HG03460 (cell line): ENCODE data around the gene KBTBD2.
"Not testable (repeated sequence)": the region's sequence is repeated elsewhere in the genome, so short reads cannot be mapped to it uniquely, and the experiment has no call there.

Source experiments
- ATAC-seq: cut with Tn5 transposase; IDR thresholded peaks from one replicate; pipeline ENCODE4 v1.9.1; 2021; ENCODE audit not compliant: unreplicated experiment

The KBTBD2 gene

DNA sequence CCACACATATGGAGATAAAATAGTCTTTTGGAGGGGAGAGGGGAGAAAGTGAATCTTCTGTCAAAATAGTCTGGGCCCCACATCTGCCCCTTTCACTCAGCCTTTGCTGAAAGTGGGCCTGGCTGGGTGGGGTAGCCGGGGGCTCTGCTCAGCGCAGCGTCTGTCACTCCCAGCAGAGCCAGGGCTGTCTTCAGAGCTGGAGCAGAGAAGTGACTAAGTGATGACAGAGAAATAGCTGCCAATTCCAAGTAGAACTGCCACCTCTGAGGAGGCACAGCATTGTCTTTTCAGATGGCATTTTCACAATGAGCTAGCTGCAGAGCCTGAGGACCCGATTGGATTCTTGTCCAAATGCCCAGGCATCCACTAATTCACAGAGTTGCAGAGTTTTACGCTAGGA lies 34.5 kb downstream of the KBTBD2 start:
- not testable (repeated sequence) for ATAC-seq

DNA sequence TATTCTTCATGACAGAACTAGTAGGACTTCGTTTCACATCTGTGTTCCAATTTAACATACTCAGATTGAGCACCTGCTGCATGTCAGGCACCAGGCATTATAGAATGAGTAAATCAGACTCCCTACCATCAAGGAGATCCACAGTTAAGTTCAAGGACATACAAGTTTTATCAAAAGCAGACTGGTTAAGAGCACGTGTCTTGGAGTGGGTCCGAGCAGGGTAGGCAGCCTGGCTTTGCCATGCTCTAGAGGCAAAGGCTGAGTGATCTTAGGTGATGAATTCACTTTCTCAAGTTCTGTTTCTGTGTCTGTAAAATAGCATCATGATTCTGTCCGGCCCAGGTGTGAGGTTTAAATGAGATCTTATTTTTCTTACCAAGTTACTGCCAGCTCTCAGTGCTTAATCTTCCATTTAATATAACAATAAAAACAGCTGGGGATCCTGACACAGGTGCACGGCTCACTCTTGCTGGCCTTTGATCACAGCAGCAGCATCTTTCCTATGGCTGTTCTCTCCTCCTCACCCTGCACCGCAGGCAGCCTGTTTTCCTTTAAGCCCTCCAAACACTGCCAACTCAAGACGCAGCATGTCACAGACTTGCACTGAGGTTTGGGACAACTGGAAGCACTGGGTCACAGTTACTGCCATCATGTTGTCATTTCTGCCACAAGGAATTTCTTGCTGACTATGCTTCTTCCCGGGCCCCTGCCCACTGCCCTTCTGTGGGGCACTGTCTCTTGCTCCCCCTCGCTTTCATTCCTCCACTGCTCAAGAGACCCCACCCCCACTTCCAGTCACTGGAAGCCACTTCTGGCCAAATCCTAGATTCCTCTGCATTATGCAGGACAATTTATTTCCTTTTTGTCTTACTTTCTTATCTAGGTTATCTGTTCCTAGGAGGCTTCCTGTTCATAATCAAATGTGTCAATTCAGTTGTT lies 35.5 kb downstream of the KBTBD2 start:
- ATAC-seq = not testable (repeated sequence)

DNA sequence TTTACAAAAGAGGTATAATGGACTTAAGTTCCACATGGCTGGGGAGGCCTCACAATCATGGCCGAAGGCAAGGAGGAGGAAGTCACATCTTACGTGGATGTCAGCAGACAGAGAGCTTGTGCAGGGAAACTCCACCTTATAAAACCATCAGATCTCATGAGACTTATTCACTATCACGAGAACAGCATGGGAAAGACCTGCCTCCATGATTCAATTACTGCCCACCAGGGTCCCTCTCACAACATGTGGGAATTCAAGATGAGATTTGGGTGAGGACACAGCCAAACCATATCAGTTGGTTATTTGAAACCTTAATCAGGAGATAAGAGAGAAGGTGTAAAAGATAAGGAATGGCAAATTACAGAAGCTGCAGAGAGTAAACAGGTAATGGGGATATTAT lies 40.9 kb downstream of the KBTBD2 start:
- ATAC-seq = not testable (repeated sequence)

DNA sequence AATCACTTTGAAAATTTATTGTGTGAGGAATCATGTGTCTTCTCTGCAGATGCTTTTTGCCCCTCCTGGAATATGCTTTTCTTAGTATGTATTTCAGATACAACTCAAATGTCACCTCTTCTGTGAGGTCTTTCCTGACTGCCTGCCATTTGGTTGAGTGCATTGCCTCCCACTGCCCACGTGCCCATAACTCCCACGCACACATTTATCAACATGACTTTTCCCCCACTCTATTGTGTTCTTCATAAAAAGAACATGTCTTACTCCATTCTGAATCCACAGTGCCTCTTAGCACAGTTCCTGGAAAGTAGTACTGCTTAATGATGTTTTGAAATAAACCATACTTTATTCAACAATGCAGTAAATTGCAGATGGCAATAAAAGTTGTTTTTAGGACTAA lies 42.9 kb downstream of the KBTBD2 start:
- ATAC-seq = not testable (repeated sequence)

DNA sequence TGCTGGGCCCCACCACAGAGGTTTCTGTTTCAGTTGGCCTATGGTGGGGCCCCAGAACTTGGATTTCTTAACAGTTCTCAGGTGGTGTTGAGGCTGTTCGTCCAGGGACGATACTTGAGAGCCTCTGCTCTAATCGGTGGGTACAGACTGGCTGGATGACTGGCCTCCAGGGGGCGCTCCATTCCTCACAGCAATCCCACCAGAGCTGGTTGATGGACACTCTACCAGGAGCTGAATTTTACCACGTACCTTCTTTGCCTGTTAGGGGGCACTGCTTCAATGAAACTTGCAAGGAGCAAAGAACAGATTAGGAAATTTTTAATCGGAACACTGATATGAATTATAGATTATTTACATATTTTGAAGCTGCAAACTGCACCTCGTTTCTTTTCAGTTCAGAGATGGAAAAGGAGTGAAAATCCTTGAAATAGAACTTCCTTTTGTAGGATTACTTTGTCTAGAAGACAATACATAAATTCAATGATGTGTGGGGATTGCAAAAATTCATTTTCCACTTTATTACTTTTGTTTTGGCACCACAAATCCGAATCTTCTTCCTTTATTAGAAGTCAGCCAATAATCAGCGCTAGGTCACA lies 44.8 kb downstream of the KBTBD2 start:
- ATAC-seq = peak; percentile 100

DNA sequence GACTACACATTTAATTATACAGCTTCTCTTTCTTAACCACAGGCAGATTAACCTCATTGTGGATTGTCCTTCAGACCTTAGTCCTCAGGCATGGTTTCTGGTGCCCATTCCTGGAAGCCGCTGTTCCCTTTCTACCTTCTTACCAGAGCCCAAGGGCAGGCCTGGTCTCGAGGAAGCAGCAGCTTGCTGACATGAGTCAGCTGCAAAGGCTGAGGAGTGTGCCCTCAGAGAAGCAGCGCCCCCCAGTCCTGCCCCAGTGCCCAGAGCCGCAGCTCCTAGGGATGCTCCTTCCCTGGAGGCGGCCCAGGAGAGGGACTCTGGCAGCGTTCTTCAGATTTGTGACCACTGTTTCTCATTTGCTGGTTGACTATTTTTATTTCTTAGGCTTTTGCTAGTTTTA lies 46.8 kb downstream of the KBTBD2 start:
- not testable (repeated sequence) for ATAC-seq

DNA sequence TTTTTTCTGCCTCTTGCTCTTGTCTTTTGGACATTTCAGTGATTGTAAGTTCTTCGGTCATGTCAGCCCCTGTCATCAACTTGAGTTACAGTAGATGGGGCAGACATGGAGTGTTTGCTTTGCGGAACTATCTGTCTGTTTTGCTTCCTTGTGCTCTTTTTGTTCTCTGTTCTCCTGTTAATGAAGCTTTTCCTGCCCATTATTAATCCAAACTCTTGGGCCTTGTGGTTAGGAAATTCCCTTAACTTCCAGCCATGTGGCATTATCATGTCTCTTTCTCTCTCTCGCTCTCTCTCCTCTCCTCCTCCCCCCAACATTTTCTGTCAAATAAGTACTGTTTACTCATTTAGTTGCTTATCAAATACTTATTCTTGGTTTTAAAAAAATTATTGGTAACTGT lies 47.8 kb downstream of the KBTBD2 start:
- not testable (repeated sequence) for ATAC-seq

DNA sequence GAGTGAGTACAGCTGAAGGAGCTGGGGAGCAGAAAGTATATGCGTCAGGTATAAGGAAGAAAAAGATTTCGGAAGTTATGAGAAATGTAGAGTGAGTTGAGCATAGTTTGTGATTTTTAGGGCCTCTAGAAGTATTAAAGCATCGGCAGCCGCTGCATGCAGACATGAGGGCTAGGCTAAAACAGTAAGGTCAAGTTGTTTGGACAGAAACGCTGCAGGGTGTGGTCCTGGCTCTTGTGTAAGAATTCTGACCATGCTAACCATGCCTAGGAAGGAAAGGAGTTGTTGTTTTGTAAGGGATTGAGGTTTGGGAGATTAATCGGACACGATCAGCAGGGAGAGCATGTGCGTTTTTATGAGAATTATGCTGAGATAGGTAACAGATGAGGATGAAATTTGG lies 51.7 kb downstream of the KBTBD2 start:
- ATAC-seq = not testable (repeated sequence)

DNA sequence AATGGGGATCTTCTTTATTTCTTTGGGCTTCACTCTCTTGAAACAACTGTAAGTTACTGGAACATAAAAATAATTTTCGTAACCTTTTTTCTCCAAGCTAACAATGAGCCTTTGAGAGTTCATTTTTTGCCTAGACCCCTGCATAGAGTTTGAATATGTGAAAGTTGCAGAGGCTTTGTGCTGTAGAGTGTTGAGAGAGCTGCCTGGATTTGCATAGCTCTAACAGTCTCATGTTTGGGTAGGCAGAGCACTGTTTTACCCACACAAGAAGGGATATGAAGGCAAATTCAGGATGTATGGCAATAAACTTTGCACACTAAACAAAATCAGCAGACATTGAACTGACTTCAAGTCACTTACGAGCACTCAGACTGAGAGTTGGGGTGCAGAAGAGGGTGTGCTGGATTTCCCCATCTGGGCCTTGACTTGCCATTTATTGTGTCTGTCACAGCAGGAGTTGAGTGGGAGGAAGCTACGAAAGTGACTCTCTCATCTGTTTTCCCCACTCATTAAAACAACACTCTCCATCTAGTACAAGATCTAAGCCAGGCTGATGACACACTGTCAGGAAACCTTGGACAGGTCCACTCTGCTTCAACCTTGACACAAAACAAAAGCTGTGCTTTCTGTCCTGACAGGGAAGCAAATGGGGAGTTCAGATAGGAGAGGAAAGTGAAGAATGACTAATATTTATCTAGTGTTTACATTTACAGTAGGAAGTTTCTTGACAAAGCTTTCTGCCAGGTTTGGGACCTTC lies 62.4 kb downstream of the KBTBD2 start:
- not testable (repeated sequence) for ATAC-seq
